Calu3 (cell line): Measurements from ENCODE around the gene CCSER2. TPM values are rescaled to one million over a fixed set of nuclear protein-coding genes. Genes with fewer than 3 reads are reported as not detected.

Experiments
- BruUV-seq: library from RNA; stranded (reverse); fragments of 400-500 nt; replicated peaks from 2 replicates; lab custom pipeline; 2021; lab: Mats Ljungman, UMichigan
- CTCF ChIA-PET: fragments of 300-600 bp; sonication (Branson Sonifier 250); formaldehyde crosslinking; loops from one replicate; lab custom pipeline; 2022; ENCODE audit warnings: antibody characterized with exemption; lab: Charles Lee
- DNase-seq: peaks from one replicate; pipeline ENCODE4 v3.0.0; 2022
- H3K27ac Mint-ChIP-seq: one replicate; pipeline ENCODE4 v1.8.0; 2022; ENCODE audit warnings: mixed read lengths; ENCODE audit not compliant: unreplicated experiment
- H3K27me3 Mint-ChIP-seq: one replicate; pipeline ENCODE4 v1.8.0; 2022; ENCODE audit warnings: mixed read lengths; ENCODE audit not compliant: unreplicated experiment
- H3K36me3 Mint-ChIP-seq: one replicate; pipeline ENCODE4 v1.8.0; 2022; ENCODE audit warnings: mild to moderate bottlenecking, moderate library complexity, mixed read lengths; ENCODE audit not compliant: insufficient read depth, unreplicated experiment
- H3K4me1 Mint-ChIP-seq: one replicate; pipeline ENCODE4 v1.8.0; 2022; ENCODE audit warnings: mild to moderate bottlenecking, low read depth, mixed read lengths; ENCODE audit not compliant: unreplicated experiment
- H3K4me3 Mint-ChIP-seq: one replicate; pipeline ENCODE4 v1.8.0; 2022; ENCODE audit warnings: mild to moderate bottlenecking, low read depth, moderate library complexity, mixed read lengths; ENCODE audit not compliant: unreplicated experiment
- H3K9me3 Mint-ChIP-seq: one replicate; pipeline ENCODE4 v1.8.0; 2022; ENCODE audit warnings: low read depth, mixed read lengths; ENCODE audit not compliant: unreplicated experiment
- CTCF ChIP-seq: fragments of 200-600 bp; IDR thresholded peaks from one replicate; pipeline ENCODE4 v1.8.0; 2022; ENCODE audit warnings: antibody characterized with exemption; ENCODE audit not compliant: unreplicated experiment
- intact Hi-C: fragments of 100-400 bp; cut with micrococcal nuclease; formaldehyde crosslinking; loops from one replicate; pipeline ENCODE4 v1.10.0; 2022; ENCODE audit not compliant: unreplicated experiment
- total RNA-seq: library from RNA; stranded (reverse); gene quantifications from 2 replicates; pipeline ENCODE4 v1.2.3, GENCODE V29; 2022

CCSER2 gene
- total RNA-seq, 1 experiment from 2014 or later = 27.8 TPM

GRCh38 chr10:84339025-84339424 is 10.6 kb downstream of the CCSER2 start:
- Mint-ChIP-seq H3K27ac (no peak overlapping the region), H3K4me1 (peaks cover 11% of the 10 kb centered on the region), H3K27me3 (no peaks in the 10 kb centered on the region), H3K9me3 (no peaks in the 10 kb centered on the region), H3K4me3 (no peak overlapping the region), H3K36me3 (no peaks in the 10 kb centered on the region)
- CTCF ChIA-PET = no interaction called here
- no peak for DNase-seq
- intact Hi-C loops = no loop called here
- no TSS peak for BruUV-seq
- TF ChIP-seq CTCF = no peak

GRCh38 chr10:84340187-84340586 is 11.8 kb downstream of the CCSER2 start:
- no peak for DNase-seq
- no TSS peak for BruUV-seq
- Mint-ChIP-seq H3K36me3 (no peaks in the 10 kb centered on the region), H3K27ac (no peak overlapping the region), H3K4me1 (peaks cover under 1% of the 10 kb centered on the region), H3K27me3 (no peaks in the 10 kb centered on the region), H3K9me3 (no peaks in the 10 kb centered on the region), H3K4me3 (no peak overlapping the region)
- TF ChIP-seq CTCF = no peak
- CTCF ChIA-PET = no interaction called here
- intact Hi-C loops = no loop called here

DNA sequence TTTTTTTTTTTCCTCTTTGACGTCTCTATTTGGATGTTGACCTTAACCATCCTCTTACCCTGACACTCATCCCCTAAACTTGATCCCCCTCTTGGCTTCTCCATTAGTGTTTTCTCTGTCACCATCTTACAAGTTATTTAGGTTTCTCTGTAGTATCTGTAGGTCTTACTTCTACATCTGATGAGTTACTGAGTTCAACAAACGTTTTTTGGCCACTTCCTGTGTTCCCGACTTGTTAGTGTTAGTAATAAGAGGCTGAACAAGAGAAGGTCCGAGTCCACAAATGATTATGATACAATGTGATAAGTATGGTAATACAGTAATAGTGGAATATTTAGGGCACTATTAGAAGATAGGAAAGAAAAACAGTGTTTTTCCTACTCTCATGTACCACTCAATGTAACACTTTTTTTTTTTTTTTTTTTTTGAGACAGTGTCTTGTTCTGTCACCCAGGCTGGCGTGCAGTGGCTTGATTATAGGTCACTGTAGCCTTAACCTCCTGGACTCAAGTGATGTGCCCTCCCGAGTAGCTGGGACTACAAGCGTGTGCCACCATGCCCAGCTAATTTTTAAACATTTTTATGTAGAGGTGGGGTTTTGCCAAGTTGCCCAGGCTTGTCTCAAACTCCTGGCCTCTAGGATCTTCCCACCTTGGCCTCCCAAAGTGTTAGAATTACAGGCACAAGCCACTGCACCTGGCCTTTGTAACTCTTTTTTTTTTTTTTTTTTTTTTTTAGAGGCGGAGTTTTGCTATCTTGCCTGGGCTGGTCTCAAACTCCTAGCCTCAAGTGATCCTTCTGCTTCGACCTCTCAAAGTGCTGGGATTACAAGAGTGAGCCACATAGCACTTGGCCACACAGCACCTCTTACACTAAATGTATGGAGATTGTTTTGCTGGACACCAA is 12.5 kb downstream of the CCSER2 start:
- Mint-ChIP-seq H3K4me1 (no peaks in the 10 kb centered on the region), H3K27me3 (no peaks in the 10 kb centered on the region), H3K9me3 (no peaks in the 10 kb centered on the region), H3K27ac (no peak overlapping the region), H3K36me3 (no peaks in the 10 kb centered on the region), H3K4me3 (no peak overlapping the region)
- no peak for DNase-seq
- TF ChIP-seq CTCF = no peak
- CTCF ChIA-PET = no interaction called here
- intact Hi-C loops = no loop called here
- no TSS peak for BruUV-seq

GRCh38 chr10:84341538-84341856 is 13.1 kb downstream of the CCSER2 start:
- H3K9me3 Mint-ChIP-seq = no peaks in the 10 kb centered on the region
- intact Hi-C loops = no loop called here
- TF ChIP-seq CTCF = no peak
- BruUV-seq = no TSS peak
- no peak overlapping the region for H3K27ac Mint-ChIP-seq
- no peaks in the 10 kb centered on the region for H3K36me3 Mint-ChIP-seq
- DNase-seq = no peak
- CTCF ChIA-PET = no interaction called here
- no peaks in the 10 kb centered on the region for H3K27me3 Mint-ChIP-seq
- no peaks in the 10 kb centered on the region for H3K4me1 Mint-ChIP-seq
- H3K4me3 Mint-ChIP-seq = no peak overlapping the region
